T-helper 9 cell (primary cell): ENCODE data around the gene DIP2B.
A peak's percentile ranks its signal among the peaks of the same experiment; 100 is the strongest.

Experiments
- DNase-seq: peaks from one replicate; pipeline ENCODE4 v3.0.0-alpha.2; 2020

Gene DIP2B

GRCh38 chr12:50579757-50580267, 75.0 kb downstream of the DIP2B start:
- no peak for DNase-seq

DNA sequence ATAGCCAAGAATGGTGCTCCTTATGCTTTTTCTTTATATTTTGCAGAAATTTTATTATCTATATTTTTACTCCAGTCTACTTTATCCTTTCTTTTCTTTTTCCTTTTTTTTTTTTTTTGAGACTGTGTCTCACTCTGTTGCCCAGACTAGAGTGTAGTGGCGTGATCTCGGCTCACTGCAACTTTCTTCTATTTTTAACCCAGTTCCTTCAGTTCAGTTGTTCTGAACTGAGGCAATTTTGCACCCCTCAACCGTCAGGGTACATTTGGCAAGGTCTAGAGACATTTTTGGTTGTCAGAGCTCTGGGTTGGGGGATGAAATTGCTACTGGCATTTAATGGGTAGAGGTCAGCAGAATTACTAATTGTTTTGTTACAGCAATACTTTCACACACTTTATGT, 75.7 kb downstream of the DIP2B start:
- DNase-seq = no peak

DNA sequence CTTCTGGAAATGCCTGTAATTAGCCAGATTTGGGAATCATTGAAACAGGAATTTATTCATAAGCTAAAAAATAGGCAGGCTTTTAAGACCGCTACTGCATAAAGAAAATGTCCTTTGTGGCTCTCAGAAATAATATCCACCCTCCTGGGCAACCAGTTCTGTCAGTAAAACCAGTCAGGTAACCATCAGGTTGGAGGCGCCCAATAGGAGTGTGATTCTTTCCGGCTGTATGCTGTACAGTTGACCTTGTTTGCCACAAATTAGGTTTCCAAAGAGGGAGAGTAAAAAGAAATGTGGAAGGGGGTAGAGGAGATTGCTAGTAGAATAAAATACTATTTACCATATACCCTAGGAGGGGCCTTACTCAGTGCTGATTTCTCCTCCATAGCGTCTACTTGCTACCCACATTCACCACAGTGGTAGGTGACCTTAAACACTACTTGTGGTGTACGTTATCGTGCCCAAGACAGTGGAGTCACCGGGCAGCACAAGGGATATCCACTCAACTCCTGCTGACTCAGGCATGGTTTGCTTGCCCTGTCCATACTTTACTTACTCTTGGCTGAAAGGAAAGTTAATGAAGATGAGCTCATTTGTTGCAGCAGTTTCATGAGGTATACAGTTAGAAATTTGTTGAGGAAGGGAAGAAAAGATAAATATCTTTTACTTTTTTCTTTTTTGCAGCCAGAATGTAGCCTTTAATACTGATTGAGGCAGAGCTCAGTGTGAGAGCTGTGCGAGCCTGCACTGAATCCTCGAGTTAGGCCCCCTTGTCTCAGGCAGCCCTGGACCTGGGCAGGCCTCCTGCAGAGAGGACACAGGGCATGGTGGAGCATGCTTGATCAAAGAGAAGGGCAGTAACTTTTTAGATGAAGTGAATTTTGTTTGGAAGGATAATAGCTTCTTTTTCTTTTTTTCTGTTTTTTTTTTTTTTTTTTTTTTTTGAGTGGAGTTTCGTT, 76.7 kb downstream of the DIP2B start:
- DNase-seq = no peak

- DNase-seq = no peak
These were observed 79.3 kb downstream of the DIP2B start for GRCh38 chr12:50584135-50584534.

DNA sequence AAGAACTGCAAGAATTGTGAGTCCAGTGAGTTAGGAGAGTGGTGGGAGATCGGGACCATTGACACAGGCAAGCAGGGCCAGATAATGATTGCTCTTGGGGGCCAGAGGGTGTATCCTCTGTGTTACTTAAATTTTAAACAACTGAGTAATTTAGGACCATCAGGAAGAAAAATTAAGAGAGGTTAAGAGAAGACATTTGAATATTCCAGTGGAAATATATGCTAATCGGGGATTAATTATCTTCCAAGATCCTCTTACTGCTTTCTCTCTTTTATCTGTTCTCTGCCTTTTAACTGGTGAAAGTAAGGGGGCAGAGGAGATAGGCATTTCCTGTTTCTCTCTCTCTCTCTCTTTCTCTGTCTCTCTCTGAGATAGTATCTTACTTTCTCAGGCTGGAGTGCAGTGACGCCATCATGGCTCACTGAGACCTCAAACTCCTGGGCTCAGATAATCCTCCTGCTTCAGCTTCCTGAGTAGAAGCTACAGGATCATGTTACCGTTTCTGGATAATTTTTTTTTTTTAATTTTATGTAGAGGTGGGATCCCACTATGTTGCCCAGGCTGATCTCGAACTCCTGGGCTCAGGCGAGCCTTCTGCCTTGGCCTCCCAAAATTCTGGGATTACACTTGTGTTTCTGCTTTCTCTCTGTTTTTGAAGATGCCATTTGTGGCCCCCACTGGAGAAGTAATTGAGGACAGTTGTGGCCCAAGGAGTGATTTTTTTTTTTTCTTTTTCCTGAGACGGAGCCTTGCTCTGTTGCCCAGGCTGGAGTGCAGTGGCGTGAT, 85.1 kb downstream of the DIP2B start:
- no peak for DNase-seq

GRCh38 chr12:50590869-50591268, 86.1 kb downstream of the DIP2B start:
- no peak for DNase-seq

GRCh38 chr12:50595667-50596066, 90.9 kb downstream of the DIP2B start:
- no peak for DNase-seq

DNA sequence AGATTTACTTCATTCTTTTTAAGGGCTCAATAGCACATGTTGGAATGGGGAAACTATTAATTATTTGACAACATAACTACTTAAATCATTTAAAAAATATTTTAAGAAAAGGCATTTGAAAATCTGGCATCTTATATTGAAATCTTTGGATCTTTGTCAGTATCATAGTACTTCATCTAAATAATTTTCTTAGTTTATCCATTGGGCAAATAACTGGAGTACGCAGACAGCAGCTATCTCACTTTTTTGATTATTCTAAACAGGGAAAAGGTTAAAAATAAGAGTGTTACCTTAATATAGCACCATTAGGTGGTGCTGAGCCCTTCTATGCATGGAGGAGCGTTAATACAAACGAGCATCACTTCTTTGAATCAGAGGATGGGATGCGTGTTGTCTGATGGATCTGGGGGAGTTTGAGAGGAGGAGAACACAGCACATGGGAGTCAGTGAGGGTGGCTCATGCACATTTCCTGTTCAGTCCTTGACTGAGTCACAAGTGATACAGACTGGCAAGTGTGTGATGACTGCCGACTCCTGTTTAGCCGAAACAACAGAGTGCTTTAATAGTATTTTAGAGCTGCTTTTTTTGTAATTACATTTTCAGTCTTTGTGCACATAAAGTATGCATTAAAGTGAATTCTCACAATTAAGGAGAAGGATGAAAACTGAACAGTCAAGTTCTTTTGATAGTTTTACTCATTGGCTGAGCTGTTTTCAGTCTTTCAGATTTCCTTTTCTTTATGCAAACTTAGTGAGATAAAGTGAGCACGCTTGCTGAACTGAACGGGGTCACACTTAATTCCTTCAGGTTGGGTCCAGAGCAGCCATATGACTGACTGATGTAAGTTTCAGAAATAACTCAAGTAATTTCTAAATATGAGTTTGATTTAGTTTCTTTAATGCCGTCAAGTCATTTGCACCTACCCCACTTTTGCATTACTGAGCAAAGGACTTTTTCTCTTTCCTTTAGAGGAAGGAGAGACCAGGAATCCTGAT, 92.7 kb downstream of the DIP2B start:
- peak; percentile 1 for DNase-seq

DNA sequence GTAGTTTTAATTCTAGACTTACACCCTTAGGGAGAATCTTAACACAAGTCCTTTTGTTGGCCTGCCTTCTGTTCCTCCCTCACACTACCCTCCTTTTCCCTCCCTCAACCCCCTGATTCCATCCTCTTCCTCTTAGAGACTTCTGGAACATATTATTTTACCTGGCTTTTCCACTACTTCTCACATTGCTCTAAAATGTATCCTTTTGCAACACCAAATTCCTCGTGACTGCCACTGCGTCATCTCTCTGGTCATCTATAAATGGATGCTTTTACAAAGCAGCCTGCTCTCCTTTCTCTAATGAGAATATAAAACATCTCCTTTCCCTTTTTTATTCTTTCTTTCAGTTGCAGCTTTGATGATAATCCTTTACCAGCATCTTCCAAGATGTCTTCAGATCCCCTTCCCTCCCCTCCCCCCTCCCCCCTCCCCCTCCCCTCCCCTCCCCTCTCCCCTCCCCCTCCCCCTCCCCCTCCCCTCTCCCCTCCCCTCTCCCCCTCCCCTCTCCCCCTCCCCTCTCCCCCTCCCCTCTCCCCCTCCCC, 93.6 kb downstream of the DIP2B start:
- no peak for DNase-seq

- no peak for DNase-seq
These were observed 94.7 kb downstream of the DIP2B start for GRCh38 chr12:50599366-50600095.

GRCh38 chr12:50600364-50600763, 95.6 kb downstream of the DIP2B start:
- no peak for DNase-seq

DNA sequence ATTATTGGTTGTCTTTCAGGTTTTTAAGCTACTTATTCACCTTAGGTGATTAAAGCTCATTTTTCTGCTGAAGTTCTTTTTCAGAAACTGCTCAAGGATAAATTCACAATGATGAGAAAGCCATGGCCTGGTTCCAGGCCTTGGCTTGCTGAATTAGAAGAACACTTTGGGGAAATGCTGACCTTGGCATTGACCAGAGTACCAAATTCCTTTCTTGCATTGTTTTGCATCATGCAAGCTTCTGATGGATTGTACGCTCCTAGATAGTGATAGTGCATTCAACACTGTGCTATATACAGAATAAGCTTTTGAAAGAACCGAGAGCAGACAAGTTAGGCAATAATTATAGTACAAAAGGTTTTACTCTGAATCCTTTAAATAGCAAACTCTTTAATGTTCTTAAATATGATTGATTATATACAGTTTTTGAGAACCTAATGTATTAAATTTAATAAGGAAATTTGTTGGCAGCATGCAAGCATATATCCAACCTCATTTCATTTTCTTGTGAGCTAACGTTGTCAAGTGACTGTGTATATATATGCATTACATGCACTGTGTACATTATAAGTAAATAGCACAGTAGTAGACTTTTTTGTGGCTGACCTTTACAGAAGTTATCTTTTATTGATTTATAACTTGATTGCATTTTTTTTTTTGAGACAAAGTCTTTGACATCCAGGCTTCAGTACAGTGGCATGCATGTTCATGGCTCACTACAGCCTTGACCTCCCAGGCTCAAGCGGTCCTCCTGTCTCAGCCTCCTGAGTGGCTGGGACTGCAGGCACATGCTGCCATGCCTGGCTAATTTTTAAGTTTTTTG, 99.2 kb downstream of the DIP2B start:
- no peak for DNase-seq

GRCh38 chr12:50604640-50604920, 99.8 kb downstream of the DIP2B start:
- DNase-seq = no peak

DNA sequence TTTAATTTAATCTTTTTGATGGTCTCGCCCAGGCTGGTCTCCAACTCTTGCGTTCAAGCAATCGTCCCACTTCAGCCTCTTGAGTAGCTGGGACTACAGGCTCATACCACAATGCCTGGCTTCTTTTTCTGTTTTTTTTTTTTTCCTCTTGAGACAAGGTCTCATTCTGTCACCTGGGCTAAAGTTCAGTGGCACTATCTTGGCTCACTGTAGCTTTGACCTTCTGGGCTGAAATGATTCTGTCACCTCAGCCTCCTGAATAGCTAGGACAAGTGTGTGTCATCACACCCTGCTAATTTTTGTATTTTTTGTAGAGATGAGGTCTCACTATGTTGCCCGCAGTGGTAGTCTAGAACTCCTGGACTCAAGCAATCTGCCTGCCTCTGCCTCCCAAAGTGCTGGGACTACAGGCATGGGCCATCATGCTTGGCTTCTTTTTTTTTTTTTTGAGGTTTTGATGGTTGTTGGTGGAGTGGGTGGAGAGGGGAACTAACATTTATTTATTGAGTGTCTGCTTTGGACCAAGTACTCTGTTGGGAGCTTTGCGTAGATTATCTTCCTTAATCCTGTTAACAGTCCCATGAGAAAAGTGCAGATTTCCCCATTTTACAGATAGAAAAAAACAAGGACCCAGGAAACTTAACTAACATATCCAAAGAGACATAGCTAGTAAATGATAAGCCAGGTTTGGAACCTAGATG, 102.0 kb downstream of the DIP2B start:
- DNase-seq = no peak

DNA sequence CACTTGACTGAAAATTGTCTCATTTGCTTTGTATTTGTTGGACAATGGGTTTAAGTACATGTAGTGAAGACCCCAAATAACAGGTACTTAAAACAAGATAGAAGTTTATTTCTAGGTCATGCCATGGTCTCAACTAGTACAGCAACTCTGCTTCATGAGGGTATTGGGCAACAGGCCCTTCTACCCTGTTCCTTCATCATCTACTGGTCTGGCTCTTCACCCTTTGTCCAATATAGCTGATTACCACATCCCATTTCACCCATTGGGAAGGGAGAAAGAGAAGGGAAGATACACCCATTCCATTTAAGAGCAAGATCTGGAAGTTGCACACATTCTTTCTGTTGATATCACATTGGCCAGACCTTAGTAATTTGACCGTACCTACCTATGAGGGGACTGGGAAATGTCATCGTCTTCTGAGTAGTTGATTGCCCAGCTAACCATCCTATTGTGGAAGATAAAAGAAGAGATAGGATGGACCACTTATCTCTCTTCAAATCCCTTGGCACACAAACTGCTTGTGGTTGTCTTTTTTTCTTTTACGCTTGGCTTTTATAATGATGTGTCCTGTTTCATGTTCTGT, 104.6 kb downstream of the DIP2B start:
- DNase-seq = no peak

DNA sequence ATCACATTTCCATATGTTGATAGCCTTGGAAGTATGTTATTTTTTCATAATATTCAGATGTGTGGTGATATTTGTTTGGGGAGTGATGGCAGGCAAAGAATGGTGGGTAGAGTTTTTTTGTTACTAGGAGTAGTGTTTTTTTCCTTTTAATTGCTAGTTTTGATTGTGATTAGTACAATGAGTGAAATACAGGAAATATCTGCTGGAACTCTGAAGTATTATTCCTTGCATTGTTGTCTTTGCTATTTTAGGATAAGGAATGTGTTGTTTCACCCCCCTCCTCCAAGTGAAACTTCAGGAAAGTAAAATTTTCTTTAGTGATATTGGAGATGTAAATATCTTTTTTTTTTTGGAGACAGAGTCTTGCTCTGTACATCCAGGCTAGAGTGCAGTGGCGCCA, 105.4 kb downstream of the DIP2B start:
- DNase-seq = no peak

GRCh38 chr12:50611021-50611744, 106.4 kb downstream of the DIP2B start:
- DNase-seq = no peak

DNA sequence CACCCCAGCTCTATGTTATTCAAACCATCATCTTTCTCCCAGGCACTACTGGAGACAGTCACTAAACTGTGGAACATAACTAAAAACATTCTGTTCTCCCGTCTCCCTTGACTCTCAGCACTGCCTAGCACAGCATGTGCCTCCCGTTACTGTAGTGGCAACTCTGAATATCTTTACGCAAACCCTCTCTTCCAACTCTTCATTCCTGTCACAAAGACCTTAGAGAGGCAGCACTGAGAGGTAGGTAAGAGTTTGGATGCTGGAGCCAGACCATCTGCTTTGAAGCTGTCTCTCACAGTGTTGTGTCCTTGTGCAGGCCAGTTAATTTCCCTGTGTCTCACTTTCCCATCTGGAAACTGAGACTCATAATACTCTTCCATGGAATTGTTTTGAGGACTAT, 108.1 kb downstream of the DIP2B start:
- no peak for DNase-seq

- DNase-seq = no peak
These were observed 108.7 kb downstream of the DIP2B start for GRCh38 chr12:50613463-50613862.
